D721Med (cell line): Measurements from ENCODE around the gene SMC2.

Source experiments
- DNase-seq: peaks from one replicate; pipeline ENCODE4 v3.0.0; 2011; ENCODE audit warnings: low spot score; ENCODE audit not compliant: insufficient read length
- FAIRE-seq: peaks from 2 replicates; lab custom pipeline; 2011; peaks lifted over from hg19 to GRCh38; lab: Jason Lieb, UNC
- TF ChIP-seq, protein P1 (sequence below): IDR thresholded peaks from 2 replicates; pipeline ENCODE4 v1.5.1; 2012; ENCODE audit warnings: mild to moderate bottlenecking, control low read depth; ENCODE audit not compliant: insufficient read depth; ENCODE audit errors: missing control alignments

The SMC2 gene

DNA sequence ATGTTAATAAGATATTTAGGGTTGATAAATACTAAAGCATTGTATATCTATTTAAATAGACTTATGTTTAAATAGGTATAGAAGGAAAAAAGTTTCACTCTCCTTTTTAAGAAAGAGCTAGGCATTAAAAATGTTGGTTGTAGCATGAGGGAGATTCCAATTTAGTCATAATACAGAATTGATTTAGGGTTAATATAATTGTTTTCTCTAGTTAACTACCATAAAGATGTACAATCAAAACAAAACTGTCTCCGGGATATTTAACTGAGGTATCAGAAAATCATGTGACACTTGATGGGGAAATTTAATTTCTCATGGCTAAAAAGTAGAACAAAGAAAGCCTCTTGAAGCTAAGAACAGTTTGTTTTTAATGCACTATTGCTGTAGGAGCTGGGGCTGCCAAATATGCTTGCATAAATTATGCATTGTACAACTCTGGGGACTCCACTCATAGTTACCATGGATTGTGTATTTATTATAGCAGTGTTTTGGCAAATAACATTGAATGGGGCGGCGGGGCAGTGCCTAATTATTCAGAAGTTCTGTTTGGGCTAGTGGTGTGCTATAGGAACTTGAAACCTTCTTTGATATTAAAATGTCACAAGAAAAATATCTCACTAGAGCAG, 44.2 kb downstream of the SMC2 start:
- TF ChIP-seq, protein P1, sequence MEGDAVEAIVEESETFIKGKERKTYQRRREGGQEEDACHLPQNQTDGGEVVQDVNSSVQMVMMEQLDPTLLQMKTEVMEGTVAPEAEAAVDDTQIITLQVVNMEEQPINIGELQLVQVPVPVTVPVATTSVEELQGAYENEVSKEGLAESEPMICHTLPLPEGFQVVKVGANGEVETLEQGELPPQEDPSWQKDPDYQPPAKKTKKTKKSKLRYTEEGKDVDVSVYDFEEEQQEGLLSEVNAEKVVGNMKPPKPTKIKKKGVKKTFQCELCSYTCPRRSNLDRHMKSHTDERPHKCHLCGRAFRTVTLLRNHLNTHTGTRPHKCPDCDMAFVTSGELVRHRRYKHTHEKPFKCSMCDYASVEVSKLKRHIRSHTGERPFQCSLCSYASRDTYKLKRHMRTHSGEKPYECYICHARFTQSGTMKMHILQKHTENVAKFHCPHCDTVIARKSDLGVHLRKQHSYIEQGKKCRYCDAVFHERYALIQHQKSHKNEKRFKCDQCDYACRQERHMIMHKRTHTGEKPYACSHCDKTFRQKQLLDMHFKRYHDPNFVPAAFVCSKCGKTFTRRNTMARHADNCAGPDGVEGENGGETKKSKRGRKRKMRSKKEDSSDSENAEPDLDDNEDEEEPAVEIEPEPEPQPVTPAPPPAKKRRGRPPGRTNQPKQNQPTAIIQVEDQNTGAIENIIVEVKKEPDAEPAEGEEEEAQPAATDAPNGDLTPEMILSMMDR: no peak
- DNase-seq (no peak), FAIRE-seq (no peak)

DNA sequence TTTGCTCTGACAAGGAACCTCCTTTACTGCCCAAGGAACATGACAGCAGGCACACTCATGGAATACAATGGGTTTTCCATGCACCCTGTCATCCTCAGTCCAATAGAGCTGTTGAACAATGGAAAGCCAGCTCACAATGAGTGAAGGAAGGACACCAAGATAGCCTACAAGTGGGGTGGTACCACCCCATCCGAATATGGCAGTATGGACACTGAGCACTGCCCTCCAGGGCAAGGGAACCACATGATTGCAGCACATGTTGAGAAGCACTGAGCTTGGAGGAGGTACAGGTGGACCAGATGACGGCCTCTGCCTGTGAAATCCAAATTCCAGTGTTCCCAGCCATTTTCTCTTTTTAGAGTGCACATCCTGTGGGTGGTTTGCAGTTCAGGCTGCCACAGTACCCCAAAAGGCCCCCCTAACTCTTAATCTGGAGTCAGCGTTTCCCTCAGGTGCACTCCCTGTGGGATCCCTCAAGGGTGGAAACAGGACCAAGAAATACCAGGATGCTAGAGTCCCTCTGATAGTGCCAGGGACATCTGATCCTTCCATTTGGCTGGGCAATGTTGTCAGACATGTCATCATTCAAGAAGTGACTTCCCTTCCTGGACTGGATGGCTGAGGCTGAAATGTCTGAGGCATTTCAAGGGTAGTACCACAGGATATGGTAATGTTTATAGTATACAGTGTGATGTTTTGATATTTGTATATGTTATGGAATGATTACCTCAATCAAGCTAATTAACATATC, 48.9 kb downstream of the SMC2 start:
- TF ChIP-seq, protein P1: no peak
- DNase-seq: no peak
- FAIRE-seq: no peak

DNA sequence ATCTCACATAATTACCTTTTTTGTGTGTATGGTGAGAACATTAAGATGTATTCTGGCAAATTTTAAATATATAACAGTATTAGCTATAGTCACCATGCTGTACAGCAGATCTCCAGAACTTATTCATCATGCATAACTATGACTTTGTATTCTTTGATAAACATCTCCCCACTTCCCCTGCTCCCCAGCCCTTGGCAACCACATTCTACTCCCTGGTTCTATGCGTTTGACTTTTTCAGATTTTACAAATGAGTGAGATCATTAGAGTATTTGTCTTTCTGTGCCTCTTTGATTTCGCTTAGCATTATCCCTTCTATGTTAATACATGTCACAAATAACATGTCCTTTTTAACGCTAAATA, 49.4 kb downstream of the SMC2 start:
- no peak for FAIRE-seq
- DNase-seq: no peak
- TF ChIP-seq, protein P1: no peak

DNA sequence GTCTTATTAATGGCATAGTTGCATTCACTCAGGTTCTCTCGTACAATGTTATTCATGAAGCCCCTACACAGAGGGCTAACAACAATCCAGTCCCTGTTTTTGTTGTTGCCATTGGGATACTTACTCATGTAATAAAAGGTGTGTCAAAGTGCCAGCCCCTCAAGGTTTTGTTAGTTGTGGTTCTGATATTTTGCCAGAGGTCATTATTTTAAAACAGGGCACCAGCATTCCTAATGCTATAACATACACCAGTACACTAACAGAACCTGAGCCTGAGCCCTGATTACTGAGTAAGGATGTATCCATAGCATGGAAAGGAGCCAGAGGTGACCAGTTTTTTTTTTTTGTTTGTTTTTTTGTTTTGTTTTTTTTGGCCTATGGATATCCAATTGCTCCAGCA, 50.2 kb downstream of the SMC2 start:
- DNase-seq (no peak), FAIRE-seq (no peak)
- TF ChIP-seq, protein P1: no peak

DNA sequence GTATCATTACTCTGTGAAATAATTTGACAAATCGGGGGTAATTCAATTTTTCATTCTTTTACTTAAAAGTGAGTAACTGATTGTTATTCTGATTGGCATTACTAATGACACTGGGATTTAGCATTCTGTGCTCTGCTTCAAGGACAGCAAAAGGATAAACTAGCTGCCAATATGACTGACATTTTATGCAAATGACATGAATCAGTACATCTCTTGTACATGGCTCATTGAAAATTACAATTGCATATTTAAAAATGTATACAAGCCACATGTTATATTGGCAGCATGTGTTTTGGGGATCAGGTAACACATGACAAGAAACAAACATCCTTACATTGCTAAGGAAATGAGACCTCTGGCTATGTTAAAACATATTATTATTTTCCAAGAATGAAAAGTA, 79.0 kb downstream of the SMC2 start:
- FAIRE-seq: no peak
- TF ChIP-seq, protein P1: no peak

DNA sequence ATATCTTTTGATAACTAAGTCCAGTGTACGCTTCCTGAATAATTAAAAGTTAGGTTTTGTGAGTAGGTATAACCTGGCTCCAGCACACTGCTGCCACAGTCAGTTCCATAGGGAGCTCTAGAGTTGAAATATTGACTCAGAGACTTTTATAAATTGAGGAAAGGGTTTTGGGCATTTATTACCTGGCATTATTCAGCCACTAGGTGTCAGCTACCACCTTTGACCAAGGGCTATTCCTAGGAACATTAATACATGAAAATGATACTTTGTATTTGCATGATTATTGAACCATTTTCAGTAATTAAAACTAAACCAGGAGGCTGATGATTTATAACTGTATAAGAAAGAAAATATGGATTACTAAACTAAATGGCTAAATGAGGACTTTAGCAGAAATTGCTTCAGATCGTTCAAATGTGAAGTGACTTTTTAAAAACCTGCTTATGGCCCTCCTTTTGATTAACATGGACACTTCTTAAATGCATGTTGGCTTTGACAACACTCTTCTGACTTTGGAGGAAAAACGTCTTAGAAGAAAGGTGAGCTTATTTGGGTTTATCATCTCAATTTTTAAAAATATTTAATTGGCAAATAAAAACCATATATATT, 83.0 kb downstream of the SMC2 start:
- FAIRE-seq (no peak), DNase-seq (no peak)
- TF ChIP-seq, protein P1: peak; percentile 90

More for the DNA sequence above, 79.0 kb downstream of the SMC2 start:
- no peak for DNase-seq
